Astrocyte (in vitro differentiated cells and primary cell): ENCODE results near the gene PTPRK. TPM values are rescaled to one million over a fixed set of nuclear protein-coding genes. Genes with fewer than 3 reads are reported as not detected.
A peak's percentile ranks its signal among the peaks of the same experiment; 100 is the strongest.

ENCODE experiments used
- DNase-seq: peaks from one replicate; pipeline ENCODE4 v3.0.0-alpha.2; 2010; ENCODE audit warnings: low read depth
- FAIRE-seq: peaks from 2 replicates; lab custom pipeline; 2011; peaks lifted over from hg19 to GRCh38; lab: Jason Lieb, UNC
- H2AFZ ChIP-seq: 2 replicates; pipeline ENCODE4 v1.6.0; 2012; ENCODE audit warnings: low read depth, low read length, inconsistent platforms
- H3K27ac ChIP-seq: 2 replicates; pipeline ENCODE4 v1.5.1; 2011; ENCODE audit warnings: low read depth, low read length, inconsistent platforms
- H3K27me3 ChIP-seq: 2 replicates; pipeline ENCODE4 v1.6.0; 2011; ENCODE audit warnings: low read length, inconsistent platforms; ENCODE audit not compliant: insufficient read depth
- H3K36me3 ChIP-seq: 2 replicates; pipeline ENCODE4 v1.5.1; 2011; ENCODE audit warnings: low read length, inconsistent platforms; ENCODE audit not compliant: insufficient read depth
- H3K4me1 ChIP-seq: 2 replicates; pipeline ENCODE4 v1.5.1; 2011; ENCODE audit warnings: low read length, inconsistent platforms; ENCODE audit not compliant: insufficient read depth
- H3K4me2 ChIP-seq: 2 replicates; pipeline ENCODE4 v1.6.0; 2012; ENCODE audit warnings: low read length, inconsistent platforms
- H3K4me3 ChIP-seq: 2 replicates; pipeline ENCODE4 v1.5.1; 2011; ENCODE audit warnings: low read depth, mild to moderate bottlenecking, low read length, inconsistent platforms; ENCODE audit not compliant: insufficient read depth
- H3K79me2 ChIP-seq: 2 replicates; pipeline ENCODE4 v1.6.0; 2012; ENCODE audit warnings: mild to moderate bottlenecking, low read length, inconsistent platforms; ENCODE audit not compliant: insufficient read depth
- H3K9ac ChIP-seq: 2 replicates; pipeline ENCODE4 v1.6.0; 2012; ENCODE audit warnings: mild to moderate bottlenecking, low read length, inconsistent platforms
- H3K9me3 ChIP-seq: 2 replicates; pipeline ENCODE4 v1.5.1; 2012; ENCODE audit warnings: low read depth, mild to moderate bottlenecking, low read length, inconsistent platforms; ENCODE audit not compliant: insufficient read depth
- H4K20me1 ChIP-seq: 2 replicates; pipeline ENCODE4 v1.6.0; 2012; ENCODE audit warnings: low read length, inconsistent platforms; ENCODE audit not compliant: insufficient read depth
- H3K27ac Mint-ChIP-seq: one replicate; pipeline ENCODE4 v1.8.0; 2021; ENCODE audit warnings: mild to moderate bottlenecking, mixed read lengths; ENCODE audit not compliant: unreplicated experiment
- H3K27me3 Mint-ChIP-seq: one replicate; pipeline ENCODE4 v1.8.0; 2021; ENCODE audit warnings: low read depth, mixed read lengths; ENCODE audit not compliant: unreplicated experiment
- H3K36me3 Mint-ChIP-seq: one replicate; pipeline ENCODE4 v1.8.0; 2021; ENCODE audit warnings: low read depth, mixed read lengths; ENCODE audit not compliant: unreplicated experiment
- H3K4me1 Mint-ChIP-seq: one replicate; pipeline ENCODE4 v1.8.0; 2021; ENCODE audit warnings: low read depth, mixed read lengths; ENCODE audit not compliant: unreplicated experiment
- H3K4me3 Mint-ChIP-seq: one replicate; pipeline ENCODE4 v1.8.0; 2021; ENCODE audit warnings: mild to moderate bottlenecking, moderate library complexity, mixed read lengths; ENCODE audit not compliant: unreplicated experiment
- H3K9me3 Mint-ChIP-seq: one replicate; pipeline ENCODE4 v1.8.0; 2021; ENCODE audit warnings: mild to moderate bottlenecking, mixed read lengths; ENCODE audit not compliant: unreplicated experiment
- CTCF ChIP-seq: IDR thresholded peaks from 2 replicates; pipeline ENCODE4 v1.5.1; 2011; ENCODE audit warnings: low read depth, mild to moderate bottlenecking, inconsistent platforms, low read length, moderate library complexity; ENCODE audit not compliant: insufficient read depth
- EZH2 ChIP-seq: IDR thresholded peaks from 2 replicates; pipeline ENCODE4 v1.6.1; 2012; ENCODE audit warnings: mild to moderate bottlenecking, low read length, inconsistent platforms; ENCODE audit not compliant: insufficient read depth
- total RNA-seq: library from RNA; stranded (reverse); gene quantifications from 2 replicates; pipeline ENCODE4 v1.2.1, GENCODE V29; 2021

PTPRK gene
- total RNA-seq, 1 donor from 2014 or later, result 159 TPM

GRCh38 chr6:128333581-128334223 is 186.7 kb downstream of the PTPRK start:
- Mint-ChIP-seq H3K9me3 (no peaks in the 10 kb centered on the region), H3K36me3 (no peaks in the 10 kb centered on the region)
- FAIRE-seq, result no peak

DNA sequence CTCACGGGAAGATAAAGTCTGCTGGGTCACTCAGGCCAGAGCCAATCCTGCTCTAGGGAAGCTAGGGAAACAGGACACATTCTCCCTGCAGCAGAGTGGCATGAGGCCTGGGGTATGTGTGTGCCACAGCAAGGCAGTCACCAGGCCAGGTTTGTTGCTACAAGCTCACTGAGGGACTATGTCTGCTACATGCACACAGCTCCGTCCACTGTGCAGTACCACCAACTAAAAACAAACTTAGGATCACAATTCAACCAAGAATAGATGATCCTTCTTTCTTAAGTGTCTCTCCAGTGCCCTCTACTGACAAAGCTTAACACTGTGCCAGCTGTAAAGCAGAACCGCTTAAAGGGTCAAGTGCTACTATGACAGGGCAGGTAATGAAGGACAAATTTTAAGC is 192.5 kb downstream of the PTPRK start:
- H3K4me3 Mint-ChIP-seq, result no peak overlapping the region
- no peak for DNase-seq
- Histone ChIP-seq H3K9ac (no peak overlapping the region), H3K27ac (no peak overlapping the region), H3K4me3 (no peak overlapping the region), H3K27me3 (no peaks in the 10 kb centered on the region), H2AFZ (no peak overlapping the region), H3K4me2 (no peak overlapping the region), H3K36me3 (no peaks in the 10 kb centered on the region), H3K9me3 (peaks cover 5% of the 10 kb centered on the region), H3K79me2 (peaks cover 66% of the 10 kb centered on the region), H3K4me1 (no peaks in the 10 kb centered on the region), H4K20me1 (peaks cover 37% of the 10 kb centered on the region)
- peaks cover 3% of the 10 kb centered on the region for H3K36me3 Mint-ChIP-seq
- H3K9me3 Mint-ChIP-seq, result no peaks in the 10 kb centered on the region
- peaks cover 4% of the 10 kb centered on the region for H3K4me1 Mint-ChIP-seq
- no peaks in the 10 kb centered on the region for H3K27me3 Mint-ChIP-seq
- TF ChIP-seq CTCF, result peak; percentile 32
- TF ChIP-seq EZH2, result no peak
- no peak for FAIRE-seq
- H3K27ac Mint-ChIP-seq, result no peak overlapping the region

More at GRCh38 chr6:128333581-128334223, 186.7 kb downstream of the PTPRK start:
- TF ChIP-seq CTCF (no peak), EZH2 (no peak)
- Histone ChIP-seq H2AFZ (no peak overlapping the region), H3K4me2 (no peak overlapping the region), H3K4me1 (no peaks in the 10 kb centered on the region), H3K27me3 (no peaks in the 10 kb centered on the region), H3K4me3 (no peak overlapping the region), H3K79me2 (peaks cover 58% of the 10 kb centered on the region), H4K20me1 (peaks cover 33% of the 10 kb centered on the region), H3K27ac (no peak overlapping the region), H3K36me3 (no peaks in the 10 kb centered on the region), H3K9ac (no peak overlapping the region), H3K9me3 (no peaks in the 10 kb centered on the region)
- Mint-ChIP-seq H3K4me3 (no peak overlapping the region), H3K4me1 (peaks cover 10% of the 10 kb centered on the region), H3K27me3 (no peaks in the 10 kb centered on the region), H3K27ac (no peak overlapping the region)
- DNase-seq, result no peak

DNA sequence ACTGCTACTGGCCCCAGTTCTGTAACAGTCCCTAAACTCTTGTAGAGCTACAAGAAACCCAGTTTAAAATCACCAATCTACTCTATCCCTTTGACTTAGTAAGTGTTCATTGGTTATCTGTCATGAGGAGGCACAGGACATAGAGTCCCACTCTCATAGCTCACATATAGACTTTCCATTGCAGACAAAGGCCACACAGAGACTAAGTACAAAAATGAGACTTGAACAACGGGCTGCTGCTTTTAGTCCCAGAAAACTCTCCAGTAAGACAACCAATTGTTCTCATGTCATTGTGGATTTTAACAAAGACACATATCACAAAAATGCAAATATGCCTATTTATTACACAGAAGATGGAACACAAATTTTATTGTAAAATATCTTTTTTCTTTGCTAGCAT is 197.4 kb downstream of the PTPRK start:
- Mint-ChIP-seq H3K27me3 (no peaks in the 10 kb centered on the region), H3K4me1 (peaks cover 4% of the 10 kb centered on the region), H3K27ac (no peak overlapping the region), H3K36me3 (peaks cover 7% of the 10 kb centered on the region), H3K9me3 (no peaks in the 10 kb centered on the region), H3K4me3 (no peak overlapping the region)
- H2AFZ ChIP-seq, result no peak overlapping the region
- H3K27me3 ChIP-seq, result no peaks in the 10 kb centered on the region
- H3K79me2 ChIP-seq, result peaks cover 51% of the 10 kb centered on the region
- H3K4me3 ChIP-seq, result no peak overlapping the region
- no peak for TF ChIP-seq CTCF
- no peak for TF ChIP-seq EZH2
- H3K9me3 ChIP-seq, result peaks cover 5% of the 10 kb centered on the region
- no peak overlapping the region for H3K27ac ChIP-seq
- FAIRE-seq (no peak), DNase-seq (no peak)
- H3K36me3 ChIP-seq, result no peaks in the 10 kb centered on the region
- no peak overlapping the region for H3K9ac ChIP-seq
- H3K4me1 ChIP-seq, result no peaks in the 10 kb centered on the region
- peaks cover 31% of the 10 kb centered on the region for H4K20me1 ChIP-seq
- no peak overlapping the region for H3K4me2 ChIP-seq
